ENCODE data around the gene CXXC1.
"Not testable (repeated sequence)": the region's sequence is repeated elsewhere in the genome, so short reads cannot be mapped to it uniquely, and the experiment has no call there.

DNA sequence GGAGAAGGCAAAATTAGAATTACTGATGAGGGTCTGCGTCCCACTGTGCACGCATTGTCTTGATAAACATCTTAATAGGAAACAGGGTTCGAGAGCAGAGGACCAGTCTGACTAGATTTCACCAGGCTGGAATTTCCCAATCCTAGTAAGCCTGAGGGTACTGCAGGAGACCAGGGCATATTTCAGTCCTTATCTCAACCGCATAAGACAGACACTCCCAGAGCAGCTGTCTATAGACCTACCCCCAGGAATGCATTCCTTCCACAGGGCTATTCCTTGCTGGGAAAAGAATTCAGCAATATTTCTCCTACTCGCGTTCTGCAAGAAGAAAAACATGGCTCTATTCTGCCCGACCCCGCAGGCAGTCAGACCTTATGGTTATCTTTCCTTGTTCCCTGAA lies 45.7 kb downstream of the CXXC1 start:
- TF ChIP-seq, protein P1, sequence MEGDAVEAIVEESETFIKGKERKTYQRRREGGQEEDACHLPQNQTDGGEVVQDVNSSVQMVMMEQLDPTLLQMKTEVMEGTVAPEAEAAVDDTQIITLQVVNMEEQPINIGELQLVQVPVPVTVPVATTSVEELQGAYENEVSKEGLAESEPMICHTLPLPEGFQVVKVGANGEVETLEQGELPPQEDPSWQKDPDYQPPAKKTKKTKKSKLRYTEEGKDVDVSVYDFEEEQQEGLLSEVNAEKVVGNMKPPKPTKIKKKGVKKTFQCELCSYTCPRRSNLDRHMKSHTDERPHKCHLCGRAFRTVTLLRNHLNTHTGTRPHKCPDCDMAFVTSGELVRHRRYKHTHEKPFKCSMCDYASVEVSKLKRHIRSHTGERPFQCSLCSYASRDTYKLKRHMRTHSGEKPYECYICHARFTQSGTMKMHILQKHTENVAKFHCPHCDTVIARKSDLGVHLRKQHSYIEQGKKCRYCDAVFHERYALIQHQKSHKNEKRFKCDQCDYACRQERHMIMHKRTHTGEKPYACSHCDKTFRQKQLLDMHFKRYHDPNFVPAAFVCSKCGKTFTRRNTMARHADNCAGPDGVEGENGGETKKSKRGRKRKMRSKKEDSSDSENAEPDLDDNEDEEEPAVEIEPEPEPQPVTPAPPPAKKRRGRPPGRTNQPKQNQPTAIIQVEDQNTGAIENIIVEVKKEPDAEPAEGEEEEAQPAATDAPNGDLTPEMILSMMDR (IDR thresholded peaks at IDR 0.05; ENCODE audit: low read length): not testable (repeated sequence)
- TF ChIP-seq EZH2 (optimal IDR thresholded peaks at IDR 0.05; ENCODE audit: low read depth, low read length): not testable (repeated sequence)
